ENCODE results near the gene CXCL5.

The CXCL5 gene

GRCh38 chr4:73998040-73999011 lies at the start of gene CXCL5:
TSS of gene CXCL5 (minus strand) at chr4:73998677. CDS start at chr4:73998581, 96 bp downstream.
- no peak for DNase-seq

GRCh38 chr4:74047152-74047551 lies 48.7 kb upstream of the CXCL5 start:
- no peak for DNase-seq

GRCh38 chr4:74045772-74046171 lies 47.3 kb upstream of the CXCL5 start:
- no peak for DNase-seq

- DNase-seq = no peak
These were observed 46.8 kb upstream of the CXCL5 start for GRCh38 chr4:74045247-74045646.

GRCh38 chr4:74044677-74045076 lies 46.2 kb upstream of the CXCL5 start:
- DNase-seq = no peak

- DNase-seq = no peak
These were observed 44.2 kb upstream of the CXCL5 start for GRCh38 chr4:74042681-74043080.

GRCh38 chr4:74041418-74041817 lies 42.9 kb upstream of the CXCL5 start:
- no peak for DNase-seq

GRCh38 chr4:74039315-74039763 lies 40.9 kb upstream of the CXCL5 start:
- no peak for DNase-seq

- DNase-seq = no peak
These were observed 40.2 kb upstream of the CXCL5 start, which contains the start of gene CXCL3 for GRCh38 chr4:74038425-74039314. TSS of gene CXCL3 (minus strand) at chr4:74038689. CDS start at chr4:74038611, 78 bp downstream.

GRCh38 chr4:74038086-74038424 lies 39.6 kb upstream of the CXCL5 start:
- no peak for DNase-seq

- no peak for DNase-seq
These were observed 38.8 kb upstream of the CXCL5 start for GRCh38 chr4:74037076-74037955.

GRCh38 chr4:74033739-74034138 lies 35.3 kb upstream of the CXCL5 start:
- no peak for DNase-seq

- DNase-seq = no peak
These were observed 33.6 kb upstream of the CXCL5 start for GRCh38 chr4:74032064-74032463.

- no peak for DNase-seq
These were observed 33.1 kb upstream of the CXCL5 start for GRCh38 chr4:74031576-74031975.

- DNase-seq = no peak
These were observed 31.8 kb upstream of the CXCL5 start for GRCh38 chr4:74030285-74030684.

GRCh38 chr4:74028504-74028903 lies 30.0 kb upstream of the CXCL5 start:
- no peak for DNase-seq

GRCh38 chr4:74023709-74024108 lies 25.2 kb upstream of the CXCL5 start:
- DNase-seq = no peak

GRCh38 chr4:74021601-74022000 lies 23.1 kb upstream of the CXCL5 start:
- DNase-seq = no peak

GRCh38 chr4:74018771-74019170 lies 20.3 kb upstream of the CXCL5 start:
- no peak for DNase-seq

- no peak for DNase-seq
These were observed 19.6 kb upstream of the CXCL5 start for GRCh38 chr4:74018116-74018515.

- DNase-seq = no peak
These were observed 17.6 kb upstream of the CXCL5 start for GRCh38 chr4:74016068-74016467.

- no peak for DNase-seq
These were observed 16.8 kb upstream of the CXCL5 start for GRCh38 chr4:74015126-74015780.

Data from NCI-H2171 (cell line).